ENCODE measurements around the gene MYZAP. TPM values are rescaled to one million over a fixed set of nuclear protein-coding genes. Genes with fewer than 3 reads are reported as not detected.

The MYZAP gene
- polyA plus RNA-seq, 1 of the 3 experiments (the other 2 are of a cell fraction), result 0.07 TPM

DNA sequence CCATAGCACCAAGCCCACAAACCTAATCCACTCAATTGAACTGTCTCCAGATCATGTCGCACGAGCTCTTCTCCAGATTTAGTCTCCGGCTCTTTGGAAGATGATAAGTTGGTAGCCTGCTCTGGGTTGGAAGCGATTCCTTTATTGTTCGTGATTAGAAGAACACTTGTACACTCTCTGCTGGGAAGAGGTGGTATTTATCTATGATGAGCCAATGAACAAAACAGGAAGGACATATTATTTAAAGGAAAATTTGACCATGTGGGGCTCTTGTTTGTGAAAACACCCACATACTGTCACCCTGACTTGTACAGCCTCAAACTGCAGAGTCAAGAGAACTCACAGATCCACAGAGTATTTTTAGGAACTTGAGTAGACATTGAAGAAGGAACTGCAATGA lies 54.4 kb downstream of the MYZAP start:
- no peaks in the 10 kb centered on the region for H3K79me2 ChIP-seq (ENCODE audit: insufficient read depth)
- DNase-seq, result no peak
- WGBS (ENCODE audit: low lambda C conversion rate), result 83% methylated on average over 5 of the region's 5 CpGs

More for the DNA sequence above, 54.4 kb downstream of the MYZAP start:
- Histone ChIP-seq H3K27me3 (ENCODE audit: insufficient read depth) (no peaks in the 10 kb centered on the region; the same call in 1 of the 2 replicates), H2AFZ (ENCODE audit: low read depth) (no peak overlapping the region), H3K27ac (ENCODE audit: low read depth in 2 of 2, low read length in 1 of 2) (no peak overlapping the region), H3K9ac (no peak overlapping the region), H3F3A (replicated peaks; ENCODE audit: insufficient read depth) (no peaks in the 10 kb centered on the region), H3K4me1 (ENCODE audit: control insufficient read depth in 1 of 2, insufficient read depth in 2 of 2, low read depth in 1 of 2, low read length in 1 of 2) (no peaks in the 10 kb centered on the region), H3K36me3 (replicated peaks in 1 of 2; ENCODE audit: control insufficient read depth in 1 of 2, insufficient read depth in 2 of 2, low read length in 1 of 2) (no peaks in the 10 kb centered on the region), H3K4me3 (ENCODE audit: low read depth in 2 of 2, low read length in 1 of 2) (no peak overlapping the region), H3K9me3 (no peaks in the 10 kb centered on the region), H3K4me2 (no peak overlapping the region), H4K20me1 (ENCODE audit: insufficient read depth) (no peaks in the 10 kb centered on the region), H3K9me2 (no peaks in the 10 kb centered on the region)
- ChIA-PET POLR2A (no interaction called here), CTCF (interaction anchor here (0.9 to 1.1 kb wide), 2 partner anchors 10 to 86 kb away, joined by 3 read pairs; no protein-coding TSS in a partner anchor)
- no peak for TF ChIP-seq IRF3 (IDR thresholded peaks at IDR 0.05; ENCODE audit: low read depth, low read length)
- TF ChIP-seq FOXM1 (IDR thresholded peaks at IDR 0.05; ENCODE audit: low read depth), result no peak
- no peak for TF ChIP-seq TEAD4 (IDR thresholded peaks at IDR 0.05; ENCODE audit: borderline replicate concordance, insufficient read depth)
- no peak for TF ChIP-seq SMC3 (IDR thresholded peaks at IDR 0.05; ENCODE audit: low read depth, low read length)
- no peak for TF ChIP-seq FOXJ3 (CRISPR knock-in tag; IDR thresholded peaks at IDR 0.05)
- no peak for TF ChIP-seq TCF12 (IDR thresholded peaks at IDR 0.05)
- TF ChIP-seq CHD2 (IDR thresholded peaks at IDR 0.05; ENCODE audit: low read length, partially characterized antibody), result no peak
- no peak for TF ChIP-seq SIN3A (IDR thresholded peaks at IDR 0.05; ENCODE audit: borderline replicate concordance, low read depth, low read length)
- no peak for TF ChIP-seq JUND (IDR thresholded peaks at IDR 0.05)
- no peak for TF ChIP-seq RFX5 (IDR thresholded peaks at IDR 0.05; ENCODE audit: low read length)
- TF ChIP-seq TAF1 (IDR thresholded peaks at IDR 0.05; ENCODE audit: borderline replicate concordance, low read depth, low read length), result no peak
- no peak for TF ChIP-seq GABPA (IDR thresholded peaks at IDR 0.05; ENCODE audit: low read depth)
- TF ChIP-seq, protein P1, sequence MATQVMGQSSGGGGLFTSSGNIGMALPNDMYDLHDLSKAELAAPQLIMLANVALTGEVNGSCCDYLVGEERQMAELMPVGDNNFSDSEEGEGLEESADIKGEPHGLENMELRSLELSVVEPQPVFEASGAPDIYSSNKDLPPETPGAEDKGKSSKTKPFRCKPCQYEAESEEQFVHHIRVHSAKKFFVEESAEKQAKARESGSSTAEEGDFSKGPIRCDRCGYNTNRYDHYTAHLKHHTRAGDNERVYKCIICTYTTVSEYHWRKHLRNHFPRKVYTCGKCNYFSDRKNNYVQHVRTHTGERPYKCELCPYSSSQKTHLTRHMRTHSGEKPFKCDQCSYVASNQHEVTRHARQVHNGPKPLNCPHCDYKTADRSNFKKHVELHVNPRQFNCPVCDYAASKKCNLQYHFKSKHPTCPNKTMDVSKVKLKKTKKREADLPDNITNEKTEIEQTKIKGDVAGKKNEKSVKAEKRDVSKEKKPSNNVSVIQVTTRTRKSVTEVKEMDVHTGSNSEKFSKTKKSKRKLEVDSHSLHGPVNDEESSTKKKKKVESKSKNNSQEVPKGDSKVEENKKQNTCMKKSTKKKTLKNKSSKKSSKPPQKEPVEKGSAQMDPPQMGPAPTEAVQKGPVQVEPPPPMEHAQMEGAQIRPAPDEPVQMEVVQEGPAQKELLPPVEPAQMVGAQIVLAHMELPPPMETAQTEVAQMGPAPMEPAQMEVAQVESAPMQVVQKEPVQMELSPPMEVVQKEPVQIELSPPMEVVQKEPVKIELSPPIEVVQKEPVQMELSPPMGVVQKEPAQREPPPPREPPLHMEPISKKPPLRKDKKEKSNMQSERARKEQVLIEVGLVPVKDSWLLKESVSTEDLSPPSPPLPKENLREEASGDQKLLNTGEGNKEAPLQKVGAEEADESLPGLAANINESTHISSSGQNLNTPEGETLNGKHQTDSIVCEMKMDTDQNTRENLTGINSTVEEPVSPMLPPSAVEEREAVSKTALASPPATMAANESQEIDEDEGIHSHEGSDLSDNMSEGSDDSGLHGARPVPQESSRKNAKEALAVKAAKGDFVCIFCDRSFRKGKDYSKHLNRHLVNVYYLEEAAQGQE (IDR thresholded peaks at IDR 0.05; ENCODE audit: low read depth, low read length), result no peak
- TF ChIP-seq FOSL2 (IDR thresholded peaks at IDR 0.05; ENCODE audit: borderline replicate concordance, low read depth), result no peak
- TF ChIP-seq YY1 (IDR thresholded peaks at IDR 0.05; ENCODE audit: low read depth), result no peak
- TF ChIP-seq, protein P2, sequence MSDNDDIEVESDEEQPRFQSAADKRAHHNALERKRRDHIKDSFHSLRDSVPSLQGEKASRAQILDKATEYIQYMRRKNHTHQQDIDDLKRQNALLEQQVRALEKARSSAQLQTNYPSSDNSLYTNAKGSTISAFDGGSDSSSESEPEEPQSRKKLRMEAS (IDR thresholded peaks at IDR 0.05; ENCODE audit: low read depth), result no peak

Data from SK-N-SH (cell line).